GM19043 (cell line): ENCODE data around the gene EPN1.
"Not testable (repeated sequence)": the region's sequence is repeated elsewhere in the genome, so short reads cannot be mapped to it uniquely, and the experiment has no call there.

Experiments
- ATAC-seq: cut with Tn5 transposase; IDR thresholded peaks from one replicate; pipeline ENCODE4 v1.9.1; 2021; ENCODE audit warnings: low read depth; ENCODE audit not compliant: unreplicated experiment

Gene EPN1

GRCh38 chr19:55716531-55716930 is 41.5 kb downstream of the EPN1 start:
- no peak for ATAC-seq

- ATAC-seq, result no peak
Observed at GRCh38 chr19:55717251-55717650, 42.2 kb downstream of the EPN1 start.

- not testable (repeated sequence) for ATAC-seq
Observed at GRCh38 chr19:55717879-55718711, 43.1 kb downstream of the EPN1 start.

GRCh38 chr19:55720214-55720746 is 45.3 kb downstream of the EPN1 start:
- ATAC-seq, result no peak

GRCh38 chr19:55720801-55721200 is 45.8 kb downstream of the EPN1 start:
- ATAC-seq, result no peak

- no peak for ATAC-seq
Observed at GRCh38 chr19:55723491-55723890, 48.5 kb downstream of the EPN1 start.

- ATAC-seq, result not testable (repeated sequence)
Observed at GRCh38 chr19:55730378-55730777, 55.4 kb downstream of the EPN1 start.

- no peak for ATAC-seq
Observed at GRCh38 chr19:55738302-55738701, 63.3 kb downstream of the EPN1 start, which contains the start of gene NLRP9. NLRP9 (minus strand) TSS chr19:55738402; CDS start chr19:55738374, 28 bp downstream.

GRCh38 chr19:55750715-55751114 is 75.7 kb downstream of the EPN1 start:
- no peak for ATAC-seq

GRCh38 chr19:55753401-55753800 is 78.4 kb downstream of the EPN1 start:
- no peak for ATAC-seq

- ATAC-seq, result not testable (repeated sequence)
Observed at GRCh38 chr19:55756808-55757207, 81.8 kb downstream of the EPN1 start.

GRCh38 chr19:55758797-55759196 is 83.8 kb downstream of the EPN1 start, which contains the start of gene RFPL4A:
RFPL4A (plus strand) TSS chr19:55759097; CDS start chr19:55761801, 2,704 bp downstream.
- not testable (repeated sequence) for ATAC-seq
